Neuronal stem cell (in vitro differentiated cells): Measurements from ENCODE around the gene TXNDC5.
"Not testable (repeated sequence)": the region's sequence is repeated elsewhere in the genome, so short reads cannot be mapped to it uniquely, and the experiment has no call there.

Experiments used
- DNase-seq: peaks from one replicate; pipeline ENCODE4 v3.0.0-alpha.2; 2013; ENCODE audit warnings: low spot score
- H2AFZ ChIP-seq: one replicate; pipeline ENCODE4 v1.6.1; 2013; ENCODE audit warnings: mild to moderate bottlenecking, low read length, inconsistent platforms
- H2AK5ac ChIP-seq: 2 replicates; pipeline ENCODE4 v1.6.1; 2013; ENCODE audit warnings: low read depth, mild to moderate bottlenecking, inconsistent platforms, low read length, moderate library complexity, mixed read lengths
- H2BK120ac ChIP-seq: 2 replicates; pipeline ENCODE4 v1.6.1; 2013; ENCODE audit warnings: low read depth, mild to moderate bottlenecking, inconsistent platforms, low read length, moderate library complexity, mixed read lengths
- H2BK12ac ChIP-seq: one replicate; pipeline ENCODE4 v1.6.1; 2013; ENCODE audit warnings: low read length, inconsistent platforms
- H2BK15ac ChIP-seq: 2 replicates; pipeline ENCODE4 v1.6.1; 2013; ENCODE audit warnings: mild to moderate bottlenecking, low read length, inconsistent platforms, mixed read lengths
- H2BK5ac ChIP-seq: one replicate; pipeline ENCODE4 v1.6.1; 2013; ENCODE audit warnings: inconsistent platforms, mild to moderate bottlenecking, low read length, moderate library complexity
- H3K14ac ChIP-seq: one replicate; pipeline ENCODE4 v1.6.1; 2013; ENCODE audit warnings: low read length, inconsistent platforms
- H3K18ac ChIP-seq: 2 replicates; pipeline ENCODE4 v1.6.1; 2013; ENCODE audit warnings: low read length, inconsistent platforms
- H3K23ac ChIP-seq: 2 replicates; pipeline ENCODE4 v1.6.1; 2013; ENCODE audit warnings: low read depth, mild to moderate bottlenecking, mixed read lengths, low read length, inconsistent platforms; ENCODE audit not compliant: poor library complexity
- H3K27ac ChIP-seq: replicated peaks from 3 replicates; pipeline ENCODE4 v1.5.1; 2013; ENCODE audit warnings: low read length, inconsistent platforms
- H3K27me3 ChIP-seq, 3 experiments: 2 replicates each; pipeline ENCODE4 v1.6.1; 2013; ENCODE audit warnings: low read length in 3 of 3, mild to moderate bottlenecking in 2 of 3, inconsistent platforms in 1 of 3, low read depth in 1 of 3, mixed read lengths in 1 of 3, moderate library complexity in 1 of 3; ENCODE audit not compliant: control insufficient read depth in 3 of 3, insufficient read depth in 3 of 3
- H3K36me3 ChIP-seq, 2 donors: replicated peaks in 1 of 2; 2 replicates each; pipeline ENCODE4 v1.6.1; 2013; ENCODE audit warnings: low read length in 2 of 2; ENCODE audit not compliant: control insufficient read depth in 2 of 2, insufficient read depth in 2 of 2
- H3K4ac ChIP-seq: 2 replicates; pipeline ENCODE4 v1.6.1; 2013; ENCODE audit warnings: inconsistent platforms, mild to moderate bottlenecking, low read length, moderate library complexity
- H3K4me1 ChIP-seq, 2 donors: 1 replicate in 1 of 2; 2 replicates in 1 of 2; pipeline ENCODE4 v1.6.1; 2013; ENCODE audit warnings: low read length in 2 of 2, low read depth in 1 of 2; ENCODE audit not compliant: control insufficient read depth in 2 of 2, insufficient read depth in 1 of 2
- H3K4me2 ChIP-seq: one replicate; pipeline ENCODE4 v1.6.1; 2013; ENCODE audit warnings: mild to moderate bottlenecking, low read length, inconsistent platforms; ENCODE audit not compliant: insufficient read depth, poor library complexity, severe bottlenecking
- H3K4me3 ChIP-seq, 2 donors: 2 replicates each; pipeline ENCODE4 v1.5.1; 2013; ENCODE audit warnings: low read length in 2 of 2, mild to moderate bottlenecking in 2 of 2, inconsistent platforms in 1 of 2, moderate library complexity in 1 of 2
- H3K79me1 ChIP-seq: one replicate; pipeline ENCODE4 v1.6.1; 2013; ENCODE audit warnings: low read depth, mild to moderate bottlenecking, inconsistent platforms, low read length, moderate library complexity
- H3K9ac ChIP-seq: one replicate; pipeline ENCODE4 v1.6.1; 2013; ENCODE audit warnings: mild to moderate bottlenecking, low read depth, low read length, inconsistent platforms; ENCODE audit not compliant: poor library complexity
- H3K9me3 ChIP-seq, 2 donors: replicated peaks in 1 of 2; 2 replicates each; pipeline versions ENCODE3 to v1.6.1; 2013; ENCODE audit warnings: low read length in 2 of 2, mild to moderate bottlenecking in 2 of 2, inconsistent platforms in 1 of 2, low read depth in 1 of 2, mixed read lengths in 1 of 2, moderate library complexity in 1 of 2; ENCODE audit not compliant: control insufficient read depth in 2 of 2, insufficient read depth in 1 of 2
- H4K8ac ChIP-seq: one replicate; pipeline ENCODE4 v1.6.1; 2013; ENCODE audit warnings: low read depth, mild to moderate bottlenecking, inconsistent platforms, low read length, moderate library complexity
- H4K91ac ChIP-seq: one replicate; pipeline ENCODE4 v1.6.1; 2013; ENCODE audit warnings: low read length, low read depth, mild to moderate bottlenecking, inconsistent platforms; ENCODE audit not compliant: poor library complexity
- WGBS, 2 donors: extraction: QIAGEN DNeasy Blood & Tissue Kit; methylation state at CpG; one replicate each; pipeline ENCODE4 v1.1.7; 2013; ENCODE audit warnings: missing lambda C conversion rate in 2 of 2, mixed read lengths in 1 of 2; ENCODE audit not compliant: insufficient read length in 2 of 2, insufficient replicate concordance in 1 of 2; ENCODE audit errors: extremely low coverage in 2 of 2; 5-methylcytosine and 5-hydroxymethylcytosine counted together

The TXNDC5 gene

GRCh38 chr6:7894262-7895124, 16.1 kb downstream of the TXNDC5 start:
- H3K4ac ChIP-seq: no peak overlapping the region
- H3K9me3 ChIP-seq: no peaks in the 10 kb centered on the region
- H3K9ac ChIP-seq: no peak overlapping the region
- no peak overlapping the region for H2BK12ac ChIP-seq
- no peak overlapping the region for H2BK5ac ChIP-seq
- H3K27ac ChIP-seq: no peak overlapping the region
- no peak overlapping the region for H3K23ac ChIP-seq
- peaks cover 0 to 3% of the 10 kb centered on the region in 2 donors for H3K4me1 ChIP-seq
- no peak overlapping the region for H3K4me3 ChIP-seq
- H2AK5ac ChIP-seq: no peak overlapping the region
- H4K8ac ChIP-seq: no peak overlapping the region
- H3K4me2 ChIP-seq: no peak overlapping the region
- H2BK15ac ChIP-seq: no peak overlapping the region
- no CpG with 5 or more reads among the region's 13 CpGs for WGBS, 2 donors
- no peak overlapping the region for H2BK120ac ChIP-seq
- H3K79me1 ChIP-seq: no peaks in the 10 kb centered on the region
- DNase-seq: no peak
- H3K18ac ChIP-seq: no peak overlapping the region
- no peaks in the 10 kb centered on the region for H3K27me3 ChIP-seq
- no peak overlapping the region for H2AFZ ChIP-seq
- H3K14ac ChIP-seq: no peak overlapping the region
- H4K91ac ChIP-seq: no peak overlapping the region
- peaks cover 56 to 98% of the 10 kb centered on the region in 2 donors for H3K36me3 ChIP-seq

DNA sequence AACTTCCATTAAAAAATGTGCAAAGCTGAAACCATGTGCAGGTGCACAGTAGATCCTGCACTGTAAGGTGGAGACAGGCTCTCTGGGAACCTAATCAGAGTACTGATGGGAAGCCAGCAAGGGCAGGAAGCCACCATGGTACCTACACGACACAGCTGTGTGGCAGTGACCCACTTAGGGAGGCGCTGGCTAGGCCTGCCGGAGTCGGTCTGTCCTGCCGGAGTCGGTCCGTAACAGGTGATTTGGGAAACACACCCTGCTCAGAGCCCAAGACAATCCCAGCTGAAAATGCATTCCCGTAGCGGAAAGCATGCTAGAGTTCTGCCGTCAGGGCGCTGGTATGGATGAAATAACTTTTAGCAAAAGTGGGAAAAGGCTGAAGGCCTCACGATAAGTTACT, 17.2 kb downstream of the TXNDC5 start:
- no peak overlapping the region for H3K4me2 ChIP-seq
- peaks cover 56 to 98% of the 10 kb centered on the region in 2 donors for H3K36me3 ChIP-seq

DNA sequence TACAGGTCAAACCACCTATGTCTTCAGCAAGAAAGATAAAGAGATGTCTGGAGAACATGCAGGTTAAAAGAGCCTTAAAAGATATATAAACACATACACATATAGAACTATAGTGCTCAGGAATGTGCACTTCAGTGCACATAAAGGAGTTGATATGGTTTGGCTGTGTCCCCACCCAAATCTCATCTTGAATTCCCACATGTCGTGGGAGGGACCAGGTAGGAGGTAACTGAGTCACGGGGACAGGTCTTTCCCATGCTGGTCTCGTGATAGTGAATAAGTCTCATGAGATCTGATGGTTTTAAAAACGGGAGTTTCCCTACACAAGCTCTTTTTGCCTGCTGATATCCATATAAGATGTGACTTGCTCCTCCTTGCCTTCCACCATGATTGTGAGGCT, 18.2 kb downstream of the TXNDC5 start:
- H3K36me3 ChIP-seq: peaks cover 57 to 99% of the 10 kb centered on the region in 2 donors
- H4K91ac ChIP-seq, H3K79me1 ChIP-seq, H2BK12ac ChIP-seq, H3K27me3 ChIP-seq, H3K23ac ChIP-seq, H2BK120ac ChIP-seq, H3K9ac ChIP-seq, H3K4me2 ChIP-seq, H3K4ac ChIP-seq, H2AFZ ChIP-seq, H4K8ac ChIP-seq, H2BK5ac ChIP-seq, H3K4me3 ChIP-seq, H3K14ac ChIP-seq, DNase-seq, H3K27ac ChIP-seq, H3K9me3 ChIP-seq, H3K18ac ChIP-seq, H2AK5ac ChIP-seq, H2BK15ac ChIP-seq, H3K4me1 ChIP-seq: not testable (repeated sequence)
- WGBS, 2 donors: no CpG with 5 or more reads among the region's 4 CpGs

More for the DNA sequence above, 17.2 kb downstream of the TXNDC5 start:
- no peak for DNase-seq
- no peaks in the 10 kb centered on the region for H3K4me1 ChIP-seq
- H4K91ac ChIP-seq: no peak overlapping the region
- no peak overlapping the region for H3K4me3 ChIP-seq
- no peaks in the 10 kb centered on the region for H3K79me1 ChIP-seq
- no peak overlapping the region for H3K18ac ChIP-seq
- H3K27me3 ChIP-seq: no peaks in the 10 kb centered on the region
- no peak overlapping the region for H2AFZ ChIP-seq
- no peak overlapping the region for H3K14ac ChIP-seq
- H2BK12ac ChIP-seq: no peak overlapping the region
- no peak overlapping the region for H3K4ac ChIP-seq
- no peak overlapping the region for H2BK120ac ChIP-seq
- H2BK5ac ChIP-seq: no peak overlapping the region
- no peak overlapping the region for H3K23ac ChIP-seq
- H2BK15ac ChIP-seq: no peak overlapping the region
- no peak overlapping the region for H3K9ac ChIP-seq
- WGBS, 2 donors: no CpG with 5 or more reads among the region's 12 CpGs
- no peaks in the 10 kb centered on the region for H3K9me3 ChIP-seq
- H4K8ac ChIP-seq: no peak overlapping the region
- no peak overlapping the region for H2AK5ac ChIP-seq
- H3K27ac ChIP-seq: no peak overlapping the region

GRCh38 chr6:7891078-7891872, 19.3 kb downstream of the TXNDC5 start:
- H3K23ac ChIP-seq: no peak overlapping the region
- no peak overlapping the region for H3K4me3 ChIP-seq
- no peak overlapping the region for H3K9ac ChIP-seq
- H3K27me3 ChIP-seq: no peaks in the 10 kb centered on the region
- no peaks in the 10 kb centered on the region for H3K79me1 ChIP-seq
- H2BK15ac ChIP-seq: no peak overlapping the region
- no peak overlapping the region for H3K18ac ChIP-seq
- no peak overlapping the region for H3K27ac ChIP-seq
- no peak overlapping the region for H2BK12ac ChIP-seq
- no CpG with 5 or more reads among the region's 15 CpGs for WGBS, 2 donors
- no peak overlapping the region for H2AK5ac ChIP-seq
- H3K4ac ChIP-seq: no peak overlapping the region
- H3K4me2 ChIP-seq: no peak overlapping the region
- no peaks in the 10 kb centered on the region for H3K4me1 ChIP-seq
- no peak overlapping the region for H2BK5ac ChIP-seq
- no peak overlapping the region for H2BK120ac ChIP-seq
- no peak overlapping the region for H4K91ac ChIP-seq
- no peak for DNase-seq
- no peak overlapping the region for H4K8ac ChIP-seq
- H3K36me3 ChIP-seq: peaks cover 61 to 99% of the 10 kb centered on the region in 2 donors
- no peaks in the 10 kb centered on the region for H3K9me3 ChIP-seq
- no peak overlapping the region for H2AFZ ChIP-seq
- H3K14ac ChIP-seq: no peak overlapping the region
